ENCODE measurements around the gene CUEDC1. TPM values are rescaled to one million over a fixed set of nuclear protein-coding genes. Genes with fewer than 3 reads are reported as not detected.

Gene CUEDC1
- total and polyA plus RNA-seq, 9 of the 15 experiments (the other 6 are each of a cell fraction or from before 2014, with no cell fraction given): 0.20 to 4.1 (median 1.6) TPM; not detected in 1

DNA sequence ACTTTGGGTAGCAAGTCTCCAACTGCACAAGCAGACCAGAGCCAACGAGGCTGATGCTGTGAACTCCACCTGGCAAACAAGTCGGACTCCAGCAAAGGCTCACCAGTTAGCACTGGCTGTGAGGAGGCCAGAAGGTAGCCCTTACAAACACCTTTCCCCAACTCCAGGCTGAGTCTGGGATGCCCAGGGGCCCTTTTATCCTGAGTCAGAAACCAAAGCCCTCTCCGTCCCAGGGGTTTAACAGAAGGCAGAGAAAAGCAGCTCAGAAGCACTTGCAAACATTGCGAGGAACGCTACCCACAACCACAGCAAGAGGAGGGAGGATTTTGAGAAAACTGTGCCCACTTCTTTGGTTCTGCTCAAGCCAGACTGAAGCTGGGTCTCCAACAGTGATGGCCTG, 25.0 kb downstream of the CUEDC1 start:
- WGBS (ENCODE audit: insufficient coverage, low coverage, missing lambda C conversion rate): 5% methylated on average over 5 of the region's 5 CpGs
- Histone ChIP-seq H4K20me1 (replicated peaks; ENCODE audit: control insufficient read depth, insufficient read depth, low read length) (peaks cover 5% of the 10 kb centered on the region), H3K27ac (ENCODE audit: extremely low read depth, low read depth, low read length) (no peak overlapping the region), H3K9ac (ENCODE audit: insufficient read depth in 1 of 2, low read depth in 2 of 2, low read length in 2 of 2) (no peak overlapping the region), H3K4me2 (ENCODE audit: insufficient read depth, low read length) (no peak overlapping the region), H3K27me3 (ENCODE audit: control insufficient read depth in 2 of 2, insufficient read depth in 2 of 2, low read length in 2 of 2) (peaks cover 60 to 77% of the 10 kb centered on the region in 2 experiments), H3K4me3 (no peak overlapping the region), H3K9me1 (ENCODE audit: control insufficient read depth, insufficient read depth, low read length) (peaks cover 2% of the 10 kb centered on the region), H3K79me2 (ENCODE audit: control insufficient read depth, insufficient read depth, low read length) (no peaks in the 10 kb centered on the region), H2AFZ (ENCODE audit: low read depth, low read length) (no peak overlapping the region), H3K36me3 (ENCODE audit: control insufficient read depth, insufficient read depth, low read length) (no peaks in the 10 kb centered on the region), H3K4me1 (replicated peaks in 1 of 2; ENCODE audit: control insufficient read depth in 2 of 2, insufficient read depth in 2 of 2, low read length in 2 of 2) (no peaks in the 10 kb centered on the region), H3K9me3 (replicated peaks; ENCODE audit: control insufficient read depth, insufficient read depth, low read depth, low read length) (no peaks in the 10 kb centered on the region)
- ATAC-seq (no peak), FAIRE-seq (no peak), DNase-seq (ENCODE audit: extremely low read depth in 1 of 4, low spot score in 3 of 4) (no peak)
- BruUV-seq (replicated peaks): no TSS peak
- in situ Hi-C loops (cut with MboI): no loop called here
- ChIA-PET POLR2A (interaction anchor here (1.3 to 1.4 kb wide), 2 partner anchors 10 to 18 kb away, joined by 3 to 4 read pairs; no protein-coding TSS in a partner anchor), CTCF (ENCODE audit: low intra/inter-chr PET ratio) (no interaction called here)
- TF ChIP-seq, protein P1, sequence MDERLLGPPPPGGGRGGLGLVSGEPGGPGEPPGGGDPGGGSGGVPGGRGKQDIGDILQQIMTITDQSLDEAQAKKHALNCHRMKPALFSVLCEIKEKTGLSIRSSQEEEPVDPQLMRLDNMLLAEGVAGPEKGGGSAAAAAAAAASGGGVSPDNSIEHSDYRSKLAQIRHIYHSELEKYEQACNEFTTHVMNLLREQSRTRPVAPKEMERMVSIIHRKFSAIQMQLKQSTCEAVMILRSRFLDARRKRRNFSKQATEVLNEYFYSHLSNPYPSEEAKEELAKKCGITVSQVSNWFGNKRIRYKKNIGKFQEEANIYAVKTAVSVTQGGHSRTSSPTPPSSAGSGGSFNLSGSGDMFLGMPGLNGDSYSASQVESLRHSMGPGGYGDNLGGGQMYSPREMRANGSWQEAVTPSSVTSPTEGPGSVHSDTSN (CRISPR knock-in tag; IDR thresholded peaks at IDR 0.05; ENCODE audit: low read depth): no peak
- TF ChIP-seq, protein P1 (tag; conservative IDR thresholded peaks at IDR 0.05; ENCODE audit: low read depth): no peak
- intact Hi-C loops (cut with micrococcal nuclease): no loop called here

DNA sequence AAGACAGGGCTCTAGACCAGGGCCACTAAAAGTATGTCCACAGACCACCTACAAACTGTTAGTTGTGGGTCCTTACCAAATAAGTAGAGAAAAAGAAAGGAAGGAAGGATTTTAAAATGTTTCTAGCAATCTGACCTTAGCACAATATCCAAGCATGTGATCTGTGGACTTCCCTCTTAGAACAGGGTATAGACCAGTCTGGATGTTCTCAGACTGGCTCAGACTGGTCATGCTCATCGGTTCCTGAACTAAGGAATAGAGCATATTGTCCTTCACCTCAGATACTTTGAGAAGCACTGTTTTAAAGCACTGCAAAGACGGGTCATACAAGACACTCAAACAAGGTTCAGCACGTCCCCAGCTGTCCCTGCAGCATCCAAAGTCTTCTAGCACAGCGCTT, 25.8 kb downstream of the CUEDC1 start:
- ATAC-seq (no peak), FAIRE-seq (no peak), DNase-seq (ENCODE audit: extremely low read depth in 1 of 4, low spot score in 3 of 4) (no peak)
- H3K27me3 ChIP-seq (ENCODE audit: control insufficient read depth in 2 of 2, insufficient read depth in 2 of 2, low read length in 2 of 2): peaks cover 59 to 79% of the 10 kb centered on the region in 2 experiments
- intact Hi-C loops (cut with micrococcal nuclease) (no loop called here), in situ Hi-C loops (cut with MboI) (no loop called here)
- ChIA-PET CTCF (ENCODE audit: low intra/inter-chr PET ratio) (interaction anchor here (0.5 kb wide), 1 partner anchor 22 kb away, joined by 3 read pairs; no protein-coding TSS in a partner anchor), POLR2A (no interaction called here)
- H3K9me3 ChIP-seq (replicated peaks; ENCODE audit: control insufficient read depth, insufficient read depth, low read depth, low read length): no peaks in the 10 kb centered on the region
- no peak overlapping the region for H3K9ac ChIP-seq (ENCODE audit: insufficient read depth in 1 of 2, low read depth in 2 of 2, low read length in 2 of 2)
- no peak overlapping the region for H3K27ac ChIP-seq (ENCODE audit: extremely low read depth, low read depth, low read length)
- H3K9me1 ChIP-seq (ENCODE audit: control insufficient read depth, insufficient read depth, low read length): peaks cover 2% of the 10 kb centered on the region
- no peaks in the 10 kb centered on the region for H3K4me1 ChIP-seq (replicated peaks in 1 of 2; ENCODE audit: control insufficient read depth in 2 of 2, insufficient read depth in 2 of 2, low read length in 2 of 2)
- no TSS peak for BruUV-seq (replicated peaks)
- H3K4me2 ChIP-seq (ENCODE audit: insufficient read depth, low read length): no peak overlapping the region
- peaks cover 5% of the 10 kb centered on the region for H4K20me1 ChIP-seq (replicated peaks; ENCODE audit: control insufficient read depth, insufficient read depth, low read length)
- WGBS (ENCODE audit: insufficient coverage, low coverage, missing lambda C conversion rate): 5% methylated on average over 3 of the region's 4 CpGs
- H3K79me2 ChIP-seq (ENCODE audit: control insufficient read depth, insufficient read depth, low read length): no peaks in the 10 kb centered on the region
- no peak overlapping the region for H2AFZ ChIP-seq (ENCODE audit: low read depth, low read length)
- no peaks in the 10 kb centered on the region for H3K36me3 ChIP-seq (ENCODE audit: control insufficient read depth, insufficient read depth, low read length)
- no peak overlapping the region for H3K4me3 ChIP-seq
- TF ChIP-seq, protein P2, sequence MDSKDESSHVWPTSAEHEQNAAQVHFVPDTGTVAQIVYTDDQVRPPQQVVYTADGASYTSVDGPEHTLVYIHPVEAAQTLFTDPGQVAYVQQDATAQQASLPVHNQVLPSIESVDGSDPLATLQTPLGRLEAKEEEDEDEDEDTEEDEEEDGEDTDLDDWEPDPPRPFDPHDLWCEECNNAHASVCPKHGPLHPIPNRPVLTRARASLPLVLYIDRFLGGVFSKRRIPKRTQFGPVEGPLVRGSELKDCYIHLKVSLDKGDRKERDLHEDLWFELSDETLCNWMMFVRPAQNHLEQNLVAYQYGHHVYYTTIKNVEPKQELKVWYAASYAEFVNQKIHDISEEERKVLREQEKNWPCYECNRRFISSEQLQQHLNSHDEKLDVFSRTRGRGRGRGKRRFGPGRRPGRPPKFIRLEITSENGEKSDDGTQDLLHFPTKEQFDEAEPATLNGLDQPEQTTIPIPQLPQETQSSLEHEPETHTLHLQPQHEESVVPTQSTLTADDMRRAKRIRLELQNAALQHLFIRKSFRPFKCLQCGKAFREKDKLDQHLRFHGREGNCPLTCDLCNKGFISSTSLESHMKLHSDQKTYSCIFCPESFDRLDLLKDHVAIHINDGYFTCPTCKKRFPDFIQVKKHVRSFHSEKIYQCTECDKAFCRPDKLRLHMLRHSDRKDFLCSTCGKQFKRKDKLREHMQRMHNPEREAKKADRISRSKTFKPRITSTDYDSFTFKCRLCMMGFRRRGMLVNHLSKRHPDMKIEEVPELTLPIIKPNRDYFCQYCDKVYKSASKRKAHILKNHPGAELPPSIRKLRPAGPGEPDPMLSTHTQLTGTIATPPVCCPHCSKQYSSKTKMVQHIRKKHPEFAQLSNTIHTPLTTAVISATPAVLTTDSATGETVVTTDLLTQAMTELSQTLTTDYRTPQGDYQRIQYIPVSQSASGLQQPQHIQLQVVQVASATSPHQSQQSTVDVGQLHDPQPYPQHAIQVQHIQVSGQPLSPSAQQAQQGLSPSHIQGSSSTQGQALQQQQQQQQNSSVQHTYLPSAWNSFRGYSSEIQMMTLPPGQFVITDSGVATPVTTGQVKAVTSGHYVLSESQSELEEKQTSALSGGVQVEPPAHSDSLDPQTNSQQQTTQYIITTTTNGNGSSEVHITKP (IDR thresholded peaks at IDR 0.05; ENCODE audit: partially characterized antibody): no peak
